ENCODE data around the gene ZBTB47.

ZBTB47 gene

DNA sequence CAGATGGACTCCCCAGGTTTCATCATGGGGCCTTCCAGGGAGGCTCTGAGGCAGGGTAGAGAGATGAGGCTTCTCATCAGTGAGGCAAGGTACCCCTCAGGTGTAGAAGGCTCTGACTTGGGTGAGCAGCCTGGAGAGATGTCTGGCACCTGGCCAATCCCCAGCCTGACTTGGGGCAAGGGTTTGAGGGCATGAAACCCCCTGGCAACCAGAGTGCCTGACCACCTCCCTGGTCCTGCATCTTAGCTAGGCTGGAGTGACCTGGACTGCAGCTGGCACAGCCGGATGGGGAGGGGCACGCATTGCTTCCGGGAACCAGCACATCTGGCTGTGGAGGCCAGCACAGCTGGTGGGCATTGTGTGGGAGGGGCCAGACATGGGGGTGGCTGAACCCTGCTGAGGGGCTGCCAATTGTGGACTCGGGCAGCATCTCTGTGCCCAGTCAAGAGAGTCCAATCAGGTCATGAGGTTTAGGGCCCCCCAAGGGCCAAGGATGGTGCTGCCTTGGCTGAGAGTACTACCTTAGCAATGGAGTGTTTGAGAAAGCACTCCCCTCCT is 1.9 kb downstream of the ZBTB47 start:
- Histone ChIP-seq H3K18ac (ENCODE audit: low read length) (no peak overlapping the region), H4K12ac (ENCODE audit: low read depth, low read length) (no peak overlapping the region), H3K27me3 (ENCODE audit: insufficient read depth, low read length) (no peaks in the 10 kb centered on the region), H3K4me3 (ENCODE audit: low read depth, low read length) (peak overlapping the region; percentile 77), H2AK5ac (ENCODE audit: low read length) (no peak overlapping the region), H4K91ac (ENCODE audit: low read depth, low read length) (peak overlapping the region; percentile 94), H2BK5ac (ENCODE audit: low read depth, low read length, poor library complexity) (no peak overlapping the region), H3K9ac (ENCODE audit: low read length) (no peak overlapping the region), H3K23ac (ENCODE audit: low read length) (no peak overlapping the region), H3K79me1 (ENCODE audit: low read length) (peaks cover 20% of the 10 kb centered on the region), H2AFZ (ENCODE audit: insufficient read depth, low read length, poor library complexity) (no peak overlapping the region), H3K79me2 (ENCODE audit: control insufficient read depth, insufficient read depth, low read length, poor library complexity) (peaks cover 10% of the 10 kb centered on the region), H3K27ac (ENCODE audit: low read depth, low read length) (no peak overlapping the region), H3K4me1 (ENCODE audit: control insufficient read depth in 1 of 2, insufficient read depth in 2 of 2, low read length in 2 of 2) (peaks cover 28 to 35% of the 10 kb centered on the region in 2 experiments), H3K4ac (ENCODE audit: low read depth, low read length) (no peak overlapping the region), H3K4me2 (ENCODE audit: low read length) (peak overlapping the region; percentile 88), H3K9me3 (ENCODE audit: insufficient read depth, low read depth, low read length) (no peaks in the 10 kb centered on the region), H4K8ac (ENCODE audit: low read depth, low read length) (peak overlapping the region; percentile 91), H3K14ac (ENCODE audit: low read length) (no peak overlapping the region), H2BK12ac (ENCODE audit: low read length) (no peak overlapping the region), H3K36me3 (ENCODE audit: control insufficient read depth in 1 of 2, insufficient read depth in 2 of 2, low read length in 2 of 2) (peaks cover 10 to 15% of the 10 kb centered on the region in 2 experiments), H2BK120ac (ENCODE audit: insufficient read depth, low read length, poor library complexity) (no peak overlapping the region)
- WGBS (ENCODE audit: extremely low coverage, insufficient coverage, insufficient read length): no CpG with 5 or more reads among the region's 4 CpGs
- no peak for DNase-seq

DNA sequence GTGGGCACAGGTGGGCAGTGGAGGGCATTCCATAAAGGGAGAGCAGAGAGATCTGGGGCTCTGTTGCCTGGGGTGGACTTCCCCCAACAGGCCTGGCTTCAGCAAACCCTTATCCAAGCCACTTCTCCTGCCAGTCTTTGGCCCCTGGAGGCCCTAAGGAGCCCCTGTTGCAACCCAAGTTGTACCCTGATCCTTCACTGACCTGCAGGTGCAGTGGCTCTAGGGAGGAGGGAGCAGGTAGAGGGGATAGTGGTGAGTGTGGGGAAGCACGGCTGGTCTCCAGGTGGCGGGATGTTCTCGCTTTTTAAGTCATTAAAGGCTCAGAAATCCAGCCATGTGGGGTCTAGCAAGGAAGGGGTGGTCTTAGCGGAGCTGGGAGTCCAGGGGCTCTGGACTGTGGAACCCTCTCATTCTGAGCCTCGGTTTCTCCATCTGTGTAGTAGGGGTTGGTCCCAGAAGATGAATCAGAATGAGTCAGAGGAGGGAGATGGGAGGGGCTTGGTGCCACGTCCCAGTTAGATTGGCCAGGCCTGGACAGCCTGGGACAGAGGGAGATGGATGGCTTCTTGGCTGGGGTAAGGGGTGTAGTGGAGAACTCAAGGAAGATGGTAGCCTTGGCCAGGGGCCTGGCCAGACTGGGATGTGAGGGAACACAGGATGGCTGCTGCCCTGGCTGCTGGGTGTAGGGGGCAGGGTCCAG is 2.6 kb downstream of the ZBTB47 start:
- Histone ChIP-seq H3K9me3 (ENCODE audit: insufficient read depth, low read depth, low read length) (no peaks in the 10 kb centered on the region), H3K79me1 (ENCODE audit: low read length) (peaks cover 19% of the 10 kb centered on the region), H2BK12ac (ENCODE audit: low read length) (no peak overlapping the region), H2AK5ac (ENCODE audit: low read length) (no peak overlapping the region), H3K23ac (ENCODE audit: low read length) (no peak overlapping the region), H4K8ac (ENCODE audit: low read depth, low read length) (no peak overlapping the region), H3K36me3 (ENCODE audit: control insufficient read depth in 1 of 2, insufficient read depth in 2 of 2, low read length in 2 of 2) (peaks cover 10 to 15% of the 10 kb centered on the region in 2 experiments), H4K91ac (ENCODE audit: low read depth, low read length) (no peak overlapping the region), H3K14ac (ENCODE audit: low read length) (no peak overlapping the region), H3K4ac (ENCODE audit: low read depth, low read length) (no peak overlapping the region), H2AFZ (ENCODE audit: insufficient read depth, low read length, poor library complexity) (no peak overlapping the region), H3K79me2 (ENCODE audit: control insufficient read depth, insufficient read depth, low read length, poor library complexity) (peaks cover 10% of the 10 kb centered on the region), H2BK120ac (ENCODE audit: insufficient read depth, low read length, poor library complexity) (no peak overlapping the region), H3K18ac (ENCODE audit: low read length) (no peak overlapping the region), H2BK5ac (ENCODE audit: low read depth, low read length, poor library complexity) (no peak overlapping the region), H3K9ac (ENCODE audit: low read length) (no peak overlapping the region), H3K27me3 (ENCODE audit: insufficient read depth, low read length) (no peaks in the 10 kb centered on the region), H3K4me1 (ENCODE audit: control insufficient read depth in 1 of 2, insufficient read depth in 2 of 2, low read length in 2 of 2) (peaks cover 25 to 29% of the 10 kb centered on the region in 2 experiments), H4K12ac (ENCODE audit: low read depth, low read length) (no peak overlapping the region), H3K27ac (ENCODE audit: low read depth, low read length) (no peak overlapping the region), H3K4me3 (ENCODE audit: low read depth, low read length) (no peak overlapping the region), H3K4me2 (ENCODE audit: low read length) (no peak overlapping the region)
- DNase-seq: no peak
- no CpG with 5 or more reads among the region's 6 CpGs for WGBS (ENCODE audit: extremely low coverage, insufficient coverage, insufficient read length)

DNA sequence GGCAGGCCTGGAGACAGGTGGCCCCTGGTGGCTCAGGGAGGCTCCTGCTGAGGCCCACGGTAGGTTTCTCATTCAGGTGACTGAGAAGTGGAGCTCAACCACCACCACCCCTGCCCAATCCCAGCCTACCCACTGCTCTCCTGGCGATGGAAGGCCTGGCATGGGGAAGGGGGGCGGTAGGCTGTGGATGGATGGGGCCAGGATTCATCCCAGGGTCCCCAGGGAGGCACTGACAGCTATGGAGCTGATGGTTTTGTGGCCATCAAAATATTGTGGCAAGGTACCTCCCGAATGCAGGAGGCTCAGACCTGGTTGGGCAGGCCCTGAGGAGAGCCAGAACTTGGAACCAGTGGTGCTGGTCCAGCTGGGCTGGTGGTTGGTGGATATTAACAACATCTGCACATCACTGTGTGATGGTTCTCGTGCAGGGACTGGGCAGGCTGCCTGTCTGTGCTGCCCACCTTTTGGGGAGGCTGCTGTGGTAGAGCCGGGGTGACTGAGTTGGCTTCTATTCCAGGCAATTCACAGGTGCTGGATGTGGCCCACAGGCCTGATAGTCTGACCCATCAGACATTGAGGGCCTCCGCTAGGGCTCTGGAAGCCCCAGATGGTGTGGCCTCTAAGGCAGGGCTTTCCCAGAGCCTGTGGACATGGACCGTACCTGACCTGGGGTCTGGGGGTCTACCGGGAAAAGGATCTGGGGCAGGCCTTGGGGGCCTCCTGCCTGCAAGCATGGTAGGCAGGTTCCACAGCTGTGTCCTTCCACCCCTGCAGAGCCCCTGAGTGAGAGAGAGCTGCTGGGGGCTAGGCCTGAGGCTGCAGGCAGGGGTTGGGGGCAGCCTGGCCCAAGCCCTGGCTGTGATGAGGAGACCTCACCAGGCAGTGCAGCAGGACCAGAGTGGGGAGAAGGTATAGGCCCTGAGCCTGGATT is 3.4 kb downstream of the ZBTB47 start:
- no peak overlapping the region for H3K23ac ChIP-seq (ENCODE audit: low read length)
- H2BK12ac ChIP-seq (ENCODE audit: low read length): no peak overlapping the region
- H3K79me1 ChIP-seq (ENCODE audit: low read length): peaks cover 15% of the 10 kb centered on the region
- H3K4me3 ChIP-seq (ENCODE audit: low read depth, low read length): no peak overlapping the region
- H3K27me3 ChIP-seq (ENCODE audit: insufficient read depth, low read length): no peaks in the 10 kb centered on the region
- no peak overlapping the region for H3K9ac ChIP-seq (ENCODE audit: low read length)
- no peak overlapping the region for H3K4ac ChIP-seq (ENCODE audit: low read depth, low read length)
- no peak overlapping the region for H2BK120ac ChIP-seq (ENCODE audit: insufficient read depth, low read length, poor library complexity)
- no peak overlapping the region for H3K27ac ChIP-seq (ENCODE audit: low read depth, low read length)
- no peak overlapping the region for H3K4me2 ChIP-seq (ENCODE audit: low read length)
- H2AK5ac ChIP-seq (ENCODE audit: low read length): no peak overlapping the region
- no CpG with 5 or more reads among the region's 9 CpGs for WGBS (ENCODE audit: extremely low coverage, insufficient coverage, insufficient read length)
- H4K12ac ChIP-seq (ENCODE audit: low read depth, low read length): no peak overlapping the region
- H3K4me1 ChIP-seq (ENCODE audit: control insufficient read depth in 1 of 2, insufficient read depth in 2 of 2, low read length in 2 of 2): peaks cover 17 to 21% of the 10 kb centered on the region in 2 experiments
- no peak overlapping the region for H4K8ac ChIP-seq (ENCODE audit: low read depth, low read length)
- no peak overlapping the region for H2AFZ ChIP-seq (ENCODE audit: insufficient read depth, low read length, poor library complexity)
- H3K18ac ChIP-seq (ENCODE audit: low read length): no peak overlapping the region
- H3K36me3 ChIP-seq (ENCODE audit: control insufficient read depth in 1 of 2, insufficient read depth in 2 of 2, low read length in 2 of 2): peaks cover 10 to 20% of the 10 kb centered on the region in 2 experiments
- H3K9me3 ChIP-seq (ENCODE audit: insufficient read depth, low read depth, low read length): no peaks in the 10 kb centered on the region
- no peak overlapping the region for H4K91ac ChIP-seq (ENCODE audit: low read depth, low read length)
- no peak overlapping the region for H2BK5ac ChIP-seq (ENCODE audit: low read depth, low read length, poor library complexity)
- H3K79me2 ChIP-seq (ENCODE audit: control insufficient read depth, insufficient read depth, low read length, poor library complexity): peaks cover 10% of the 10 kb centered on the region
- no peak for DNase-seq
- H3K14ac ChIP-seq (ENCODE audit: low read length): no peak overlapping the region

GRCh38 chr3:42657675-42658074 is 4.2 kb downstream of the ZBTB47 start:
- Histone ChIP-seq H3K4me1 (ENCODE audit: control insufficient read depth in 1 of 2, insufficient read depth in 2 of 2, low read length in 2 of 2) (peaks cover 11 to 14% of the 10 kb centered on the region in 2 experiments), H2BK120ac (ENCODE audit: insufficient read depth, low read length, poor library complexity) (no peak overlapping the region), H3K27me3 (ENCODE audit: insufficient read depth, low read length) (no peaks in the 10 kb centered on the region), H2AFZ (ENCODE audit: insufficient read depth, low read length, poor library complexity) (no peak overlapping the region), H3K27ac (ENCODE audit: low read depth, low read length) (no peak overlapping the region), H2AK5ac (ENCODE audit: low read length) (no peak overlapping the region), H3K18ac (ENCODE audit: low read length) (no peak overlapping the region), H3K9me3 (ENCODE audit: insufficient read depth, low read depth, low read length) (no peaks in the 10 kb centered on the region), H3K9ac (ENCODE audit: low read length) (no peak overlapping the region), H3K79me2 (ENCODE audit: control insufficient read depth, insufficient read depth, low read length, poor library complexity) (peaks cover 10% of the 10 kb centered on the region), H3K4ac (ENCODE audit: low read depth, low read length) (no peak overlapping the region), H2BK5ac (ENCODE audit: low read depth, low read length, poor library complexity) (no peak overlapping the region), H3K36me3 (ENCODE audit: control insufficient read depth in 1 of 2, insufficient read depth in 2 of 2, low read length in 2 of 2) (peaks cover 10 to 20% of the 10 kb centered on the region in 2 experiments), H3K4me2 (ENCODE audit: low read length) (no peak overlapping the region), H3K4me3 (ENCODE audit: low read depth, low read length) (no peak overlapping the region), H4K8ac (ENCODE audit: low read depth, low read length) (no peak overlapping the region), H4K91ac (ENCODE audit: low read depth, low read length) (no peak overlapping the region), H3K14ac (ENCODE audit: low read length) (no peak overlapping the region), H3K23ac (ENCODE audit: low read length) (no peak overlapping the region), H3K79me1 (ENCODE audit: low read length) (peaks cover 15% of the 10 kb centered on the region), H4K12ac (ENCODE audit: low read depth, low read length) (no peak overlapping the region), H2BK12ac (ENCODE audit: low read length) (no peak overlapping the region)
- DNase-seq: no peak
- no CpG with 5 or more reads among the region's 4 CpGs for WGBS (ENCODE audit: extremely low coverage, insufficient coverage, insufficient read length)
